ENCODE measurements around the gene BSG. TPM values are rescaled to one million over a fixed set of nuclear protein-coding genes. Genes with fewer than 3 reads are reported as not detected.

Gene BSG
- total RNA-seq, 4 donors from 2014 or later: 313 to 793 (median 445) TPM

DNA sequence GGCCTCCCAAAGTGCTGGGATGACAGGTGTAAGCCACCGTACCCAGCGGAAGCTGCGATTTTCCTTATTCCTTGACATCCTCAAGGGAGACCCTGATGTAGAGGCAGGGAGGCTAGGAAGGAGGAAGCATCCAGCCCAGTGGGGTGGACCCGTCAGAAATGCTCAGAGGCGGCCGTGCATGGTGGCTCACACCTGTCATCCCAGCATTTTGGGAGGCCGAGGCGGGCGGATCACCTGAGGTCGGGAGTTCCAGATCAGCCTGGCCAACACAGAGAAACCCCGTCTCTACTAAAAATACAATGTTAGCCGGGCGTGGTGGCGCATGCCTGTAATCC lies 17.0 kb upstream of the BSG start:
- TF ChIP-seq, protein P1, sequence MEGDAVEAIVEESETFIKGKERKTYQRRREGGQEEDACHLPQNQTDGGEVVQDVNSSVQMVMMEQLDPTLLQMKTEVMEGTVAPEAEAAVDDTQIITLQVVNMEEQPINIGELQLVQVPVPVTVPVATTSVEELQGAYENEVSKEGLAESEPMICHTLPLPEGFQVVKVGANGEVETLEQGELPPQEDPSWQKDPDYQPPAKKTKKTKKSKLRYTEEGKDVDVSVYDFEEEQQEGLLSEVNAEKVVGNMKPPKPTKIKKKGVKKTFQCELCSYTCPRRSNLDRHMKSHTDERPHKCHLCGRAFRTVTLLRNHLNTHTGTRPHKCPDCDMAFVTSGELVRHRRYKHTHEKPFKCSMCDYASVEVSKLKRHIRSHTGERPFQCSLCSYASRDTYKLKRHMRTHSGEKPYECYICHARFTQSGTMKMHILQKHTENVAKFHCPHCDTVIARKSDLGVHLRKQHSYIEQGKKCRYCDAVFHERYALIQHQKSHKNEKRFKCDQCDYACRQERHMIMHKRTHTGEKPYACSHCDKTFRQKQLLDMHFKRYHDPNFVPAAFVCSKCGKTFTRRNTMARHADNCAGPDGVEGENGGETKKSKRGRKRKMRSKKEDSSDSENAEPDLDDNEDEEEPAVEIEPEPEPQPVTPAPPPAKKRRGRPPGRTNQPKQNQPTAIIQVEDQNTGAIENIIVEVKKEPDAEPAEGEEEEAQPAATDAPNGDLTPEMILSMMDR (IDR thresholded peaks at IDR 0.05; ENCODE audit: low read depth): no peak

DNA sequence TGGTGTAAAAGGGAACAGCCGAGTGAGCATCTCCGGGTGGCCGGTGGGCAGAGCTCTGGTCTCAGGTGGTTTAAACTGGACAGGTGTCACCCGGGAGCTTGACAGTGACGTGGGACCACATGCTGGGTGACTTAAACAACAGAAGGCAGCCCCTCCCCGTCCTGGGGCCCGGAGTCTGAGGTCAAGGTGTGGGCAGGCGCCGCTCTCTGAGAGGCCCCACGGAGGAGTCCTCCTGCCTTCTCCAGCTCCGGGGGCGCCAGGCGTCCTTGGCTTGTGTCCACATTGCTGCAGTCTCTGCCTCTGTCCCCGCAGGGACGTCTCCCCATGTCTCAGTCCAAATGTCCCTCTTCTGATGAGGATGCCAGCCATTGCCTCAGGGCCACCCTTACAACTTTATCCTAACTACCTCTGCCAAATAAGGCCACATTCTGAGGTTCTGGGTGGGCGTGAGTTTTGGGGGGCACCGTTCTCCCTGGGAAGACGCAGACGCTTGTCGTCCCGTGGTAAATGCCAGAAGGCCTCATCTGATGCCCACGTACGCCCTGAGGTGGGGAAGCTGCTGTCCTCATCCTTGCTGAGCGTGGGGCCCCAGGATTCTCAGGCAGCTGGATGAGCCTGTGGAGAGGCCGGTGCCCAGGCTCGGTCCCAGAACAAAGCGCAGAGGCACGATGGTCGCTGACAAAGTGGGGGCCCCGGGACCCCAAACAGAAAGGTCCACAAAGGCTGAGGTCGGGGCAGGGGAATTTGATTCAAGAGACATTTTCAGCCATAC lies 15.6 kb upstream of the BSG start:
- TF ChIP-seq, protein P1 (IDR thresholded peaks at IDR 0.05; ENCODE audit: low read depth): no peak

DNA sequence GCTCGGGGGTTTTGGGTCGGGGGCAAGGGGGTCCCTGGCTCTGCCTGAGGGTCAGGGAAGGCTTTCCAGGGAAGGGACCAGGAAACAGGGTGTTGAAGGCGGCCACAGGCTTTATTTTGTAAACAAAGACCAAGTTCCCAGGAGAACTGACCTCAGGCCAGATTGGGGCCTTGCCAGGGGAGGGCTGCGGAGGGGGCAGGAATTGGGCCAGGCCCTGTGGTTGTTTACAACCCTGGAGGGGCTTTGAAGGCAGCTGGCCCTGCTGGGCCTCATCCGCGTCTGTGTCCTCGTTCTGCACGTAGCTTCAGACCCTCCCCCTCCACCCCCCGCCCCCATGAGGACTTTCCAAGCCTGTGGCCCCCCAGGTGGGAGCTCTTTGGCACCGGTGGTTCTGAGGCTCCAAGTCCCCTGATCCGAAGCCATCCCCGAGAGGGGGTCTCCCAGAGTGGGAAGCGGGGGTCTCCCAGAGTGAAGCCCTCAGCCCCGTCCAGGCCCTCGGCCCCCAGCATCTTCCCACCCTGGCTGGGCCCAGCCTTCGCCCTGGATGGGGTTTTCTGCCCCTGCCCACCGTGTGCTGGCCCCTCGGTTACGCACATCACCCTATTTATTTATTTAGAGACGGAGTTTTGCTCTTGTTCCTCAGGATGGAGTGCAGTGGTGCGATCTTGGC lies 13.5 kb upstream of the BSG start:
- TF ChIP-seq, protein P1 (IDR thresholded peaks at IDR 0.05; ENCODE audit: low read depth): no peak

DNA sequence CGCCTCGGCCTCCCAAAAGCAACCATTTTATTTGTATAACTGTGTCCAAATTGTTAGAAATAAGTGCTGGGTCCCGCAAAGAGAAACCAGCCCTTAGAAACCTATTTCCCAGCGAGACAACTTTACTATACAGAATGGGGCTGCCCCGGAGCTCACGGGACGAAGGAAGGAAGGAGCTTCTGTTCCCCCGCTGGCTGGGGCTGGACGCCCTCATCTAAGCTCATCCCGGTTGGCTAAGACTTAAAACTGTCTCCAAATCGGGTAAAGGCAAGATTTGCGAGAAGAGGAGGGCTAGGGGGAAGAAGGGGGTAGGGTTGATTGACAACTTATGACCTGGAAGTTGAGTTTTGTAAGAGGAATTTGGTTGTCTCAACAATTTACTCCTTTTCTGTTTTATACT lies 12.3 kb upstream of the BSG start:
- TF ChIP-seq, protein P1 (IDR thresholded peaks at IDR 0.05; ENCODE audit: low read depth): no peak

DNA sequence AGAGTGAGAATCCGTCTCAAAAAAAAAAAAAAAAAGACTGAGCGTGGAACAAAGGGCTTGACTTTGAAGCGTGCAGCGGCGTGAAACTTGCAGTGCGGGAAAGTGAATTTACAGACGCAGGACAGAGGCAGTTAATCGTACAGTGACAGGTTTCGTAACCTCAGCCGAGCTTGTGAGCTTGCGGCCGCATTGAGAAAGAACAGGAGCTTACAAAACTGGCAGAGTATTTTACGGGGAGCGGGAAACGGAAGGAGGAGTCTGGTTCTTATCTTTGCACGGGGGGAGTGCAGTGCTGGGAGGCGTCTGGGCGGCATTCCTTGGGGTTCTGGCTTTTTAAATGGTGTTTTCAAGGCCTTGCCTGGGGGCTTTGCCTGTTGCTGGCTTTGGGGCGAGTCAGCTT lies 6.0 kb upstream of the BSG start:
- TF ChIP-seq, protein P1 (IDR thresholded peaks at IDR 0.05; ENCODE audit: low read depth): no peak

DNA sequence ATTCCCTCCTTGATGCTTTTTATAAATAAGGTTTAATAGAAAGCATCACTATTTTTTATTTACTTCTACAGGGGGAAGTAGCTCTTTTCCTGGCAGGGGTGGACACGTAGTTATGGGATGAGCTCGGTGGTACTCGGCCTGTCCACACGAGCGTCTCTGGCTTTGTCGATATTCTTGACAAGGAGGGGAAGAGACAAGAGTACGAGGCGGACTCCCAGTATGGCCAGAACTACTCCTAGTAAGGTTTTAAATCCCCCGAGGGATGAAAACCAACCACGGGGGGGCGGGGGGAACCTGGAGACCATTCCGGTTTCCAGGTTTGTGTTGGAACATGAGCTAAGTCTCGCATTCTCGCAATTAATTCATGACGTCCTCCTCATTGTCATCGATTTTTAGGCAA lies 5.6 kb upstream of the BSG start:
- TF ChIP-seq, protein P1 (IDR thresholded peaks at IDR 0.05; ENCODE audit: low read depth): no peak

DNA sequence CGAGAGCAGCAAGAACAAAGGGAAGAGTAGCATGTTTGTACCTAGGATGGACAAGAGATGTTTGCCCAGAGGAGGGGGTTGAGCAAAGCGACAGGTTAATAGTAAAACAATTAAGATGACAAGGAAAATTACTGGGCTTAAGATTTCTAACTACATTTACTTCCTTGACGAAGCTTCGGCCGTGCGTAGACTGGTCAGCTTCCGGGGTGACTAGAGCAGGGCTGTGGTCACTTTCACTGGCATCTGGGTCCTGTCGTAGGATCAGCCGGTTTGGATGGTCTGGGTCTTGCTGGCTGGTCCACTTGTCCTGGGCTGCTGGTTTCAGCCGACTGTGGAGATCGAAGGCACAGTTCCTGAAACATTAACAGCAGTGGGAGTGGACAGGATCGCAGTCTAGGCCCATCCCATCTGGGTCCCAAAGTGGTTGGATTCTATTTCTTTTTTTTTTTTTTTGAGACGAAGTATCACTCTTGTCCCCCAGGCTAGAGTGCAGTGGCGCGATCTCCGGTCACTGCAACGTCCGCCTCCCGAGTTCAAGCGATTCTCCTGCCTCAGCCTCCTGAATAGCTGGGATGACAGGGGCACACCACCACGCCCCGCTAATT lies 5.0 kb upstream of the BSG start:
- TF ChIP-seq, protein P1 (IDR thresholded peaks at IDR 0.05; ENCODE audit: low read depth): no peak

All from subcutaneous adipose tissue (tissue), 4 donors.